GM18951 (cell line): ENCODE data around the gene CCL8.

Source experiments
- POLR2A ChIP-seq: IDR thresholded peaks from 4 replicates; pipeline ENCODE4 v1.6.1; 2011; ENCODE audit warnings: mild to moderate bottlenecking; ENCODE audit not compliant: insufficient read length, insufficient read depth; ENCODE audit errors: extremely low read depth
- in situ Hi-C: fragments of 300-500 bp; cut with MboI; formaldehyde crosslinking; loops from one replicate; pipeline ENCODE4 v1.12.0; 2022; ENCODE audit warnings: low sequenced_read_pairs, mixed read lengths, inconsistent platforms; ENCODE audit not compliant: unreplicated experiment

Gene CCL8

GRCh38 chr17:34339138-34339770, 20.0 kb downstream of the CCL8 start:
- in situ Hi-C loops: no loop called here
- TF ChIP-seq POLR2A: no peak

GRCh38 chr17:34341916-34342315, 22.7 kb downstream of the CCL8 start:
- in situ Hi-C loops: no loop called here

GRCh38 chr17:34347063-34347462, 27.8 kb downstream of the CCL8 start:
- in situ Hi-C loops: no loop called here
- no peak for TF ChIP-seq POLR2A

More at GRCh38 chr17:34341916-34342315, 22.7 kb downstream of the CCL8 start:
- no peak for TF ChIP-seq POLR2A

GRCh38 chr17:34349751-34350150, 30.5 kb downstream of the CCL8 start:
- in situ Hi-C loops: no loop called here
- no peak for TF ChIP-seq POLR2A

- in situ Hi-C loops: no loop called here
- no peak for TF ChIP-seq POLR2A
Measured at GRCh38 chr17:34351096-34351495, 31.9 kb downstream of the CCL8 start.

GRCh38 chr17:34352191-34352590, 33.0 kb downstream of the CCL8 start:
- in situ Hi-C loops: no loop called here
- TF ChIP-seq POLR2A: no peak

- no peak for TF ChIP-seq POLR2A
- in situ Hi-C loops: no loop called here
Measured at GRCh38 chr17:34354637-34355036, 35.4 kb downstream of the CCL8 start.

GRCh38 chr17:34356194-34356593, 37.0 kb downstream of the CCL8 start, which contains the start of gene CCL13:
Gene CCL13, plus strand, starts transcription at chr17:34356480. Its CDS starts 47 bp downstream, at chr17:34356527.
- in situ Hi-C loops: no loop called here
- TF ChIP-seq POLR2A: no peak

- in situ Hi-C loops: no loop called here
- no peak for TF ChIP-seq POLR2A
Measured at GRCh38 chr17:34357398-34357797, 38.2 kb downstream of the CCL8 start.

- no peak for TF ChIP-seq POLR2A
- in situ Hi-C loops: no loop called here
Measured at GRCh38 chr17:34358631-34359030, 39.4 kb downstream of the CCL8 start.

GRCh38 chr17:34360601-34361270, 41.5 kb downstream of the CCL8 start:
- in situ Hi-C loops: loop anchor here (5.0 kb wide), 1 partner anchor 163 kb away; no protein-coding TSS in a partner anchor
- no peak for TF ChIP-seq POLR2A

- TF ChIP-seq POLR2A: no peak
- in situ Hi-C loops: loop anchor here (5.0 kb wide), 1 partner anchor 164 kb away; no protein-coding TSS in a partner anchor
Measured at GRCh38 chr17:34361478-34362061, 42.3 kb downstream of the CCL8 start.

GRCh38 chr17:34363183-34363661, 44.0 kb downstream of the CCL8 start, which contains the start of gene CCL1:
Gene CCL1, minus strand, starts transcription at chr17:34363233. Its CDS starts 72 bp downstream, at chr17:34363161.
- no peak for TF ChIP-seq POLR2A
- in situ Hi-C loops: loop anchor here (5.0 kb wide), 1 partner anchor 166 kb away; no protein-coding TSS in a partner anchor

- no peak for TF ChIP-seq POLR2A
- in situ Hi-C loops: loop anchor here (5.0 kb wide), 1 partner anchor 167 kb away; no protein-coding TSS in a partner anchor
Measured at GRCh38 chr17:34364751-34365150, 45.5 kb downstream of the CCL8 start.

GRCh38 chr17:34365340-34365739, 46.1 kb downstream of the CCL8 start:
- in situ Hi-C loops: no loop called here
- TF ChIP-seq POLR2A: no peak
